DMS53 treated with DMSO at 0.1 percent for 48 hours (cell line): ENCODE data around the gene PPTC7.
A peak's percentile ranks its signal among the peaks of the same experiment; 100 is the strongest.
"Not testable (repeated sequence)": the region's sequence is repeated elsewhere in the genome, so short reads cannot be mapped to it uniquely, and the experiment has no call there.

Experiments
- DNase-seq: peaks from one replicate; lab custom pipeline; 2025; ENCODE audit not compliant: unreplicated experiment; lab: John Stamatoyannopoulos, UW

Gene PPTC7

DNA sequence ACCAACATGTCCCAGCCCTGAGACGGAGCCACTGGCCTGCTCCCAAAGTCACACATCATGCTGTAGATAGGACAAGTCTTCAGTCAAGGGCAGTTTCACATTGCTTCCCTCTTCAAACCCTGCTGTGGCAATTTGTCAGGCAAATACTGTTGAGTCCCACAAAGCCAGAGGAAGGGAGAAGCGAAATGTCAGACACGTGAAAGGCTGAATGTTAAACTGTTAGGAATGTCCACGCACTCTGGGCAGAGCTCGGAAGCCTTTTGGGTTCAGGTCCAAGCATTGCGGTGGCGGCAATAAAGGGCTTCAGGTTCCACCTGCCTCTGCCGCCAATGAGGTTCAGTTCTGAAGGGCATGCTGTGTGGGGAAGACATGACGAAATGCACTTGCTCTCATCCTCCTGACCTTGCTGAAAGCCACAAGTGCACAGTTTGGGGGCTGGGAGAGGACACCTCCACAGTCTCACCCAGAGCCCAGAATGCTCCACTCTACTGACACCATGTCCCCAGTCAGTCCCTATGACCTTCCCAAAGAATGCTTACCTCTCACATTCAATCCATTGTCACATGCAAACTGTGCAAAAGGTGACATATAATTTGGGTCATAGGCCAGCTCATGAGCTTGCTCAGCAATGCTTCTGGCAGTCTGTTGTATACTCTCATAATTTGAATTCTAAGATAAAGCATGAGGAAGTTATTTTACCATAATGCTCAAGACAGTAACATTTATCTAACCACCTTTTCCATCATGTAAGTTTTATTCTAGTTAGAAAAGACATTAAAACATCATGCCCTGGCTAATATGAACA, 45.3 kb downstream of the PPTC7 start:
- DNase-seq = no peak

DNA sequence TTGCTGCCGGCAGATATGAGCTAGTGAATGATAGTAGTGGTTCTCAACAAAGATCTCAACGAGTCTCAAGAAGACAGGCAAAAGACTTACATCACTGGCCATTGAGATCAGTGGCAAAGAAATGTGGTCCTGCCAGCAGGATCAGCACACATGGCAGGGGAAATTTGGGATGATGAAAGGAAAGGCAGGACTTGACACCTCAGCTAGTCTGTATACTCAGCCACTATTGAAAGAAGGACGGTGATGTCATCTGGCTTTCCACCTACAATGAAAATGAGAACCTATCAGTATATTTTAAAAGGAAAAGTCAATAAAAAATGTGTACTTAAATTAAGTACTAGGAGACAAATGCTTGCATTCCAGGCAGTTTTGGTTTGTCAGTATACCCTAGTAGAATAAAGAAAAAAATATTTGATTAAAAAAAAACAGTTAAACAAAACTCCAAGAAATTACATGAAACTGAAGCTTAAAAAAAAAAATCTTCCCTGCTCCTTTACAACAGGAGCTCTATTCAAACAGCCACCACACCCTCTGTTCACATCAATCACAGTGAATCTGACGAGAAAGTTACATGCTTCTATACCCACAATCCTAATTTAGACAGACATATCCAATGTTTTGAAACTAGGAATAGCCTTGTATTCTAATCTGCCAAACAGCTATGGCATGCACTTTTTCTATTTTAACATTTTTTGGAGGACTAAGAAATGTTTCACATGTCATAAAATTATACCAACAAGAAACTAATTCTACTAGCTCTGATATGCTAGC, 46.1 kb downstream of the PPTC7 start:
- DNase-seq = no peak

DNA sequence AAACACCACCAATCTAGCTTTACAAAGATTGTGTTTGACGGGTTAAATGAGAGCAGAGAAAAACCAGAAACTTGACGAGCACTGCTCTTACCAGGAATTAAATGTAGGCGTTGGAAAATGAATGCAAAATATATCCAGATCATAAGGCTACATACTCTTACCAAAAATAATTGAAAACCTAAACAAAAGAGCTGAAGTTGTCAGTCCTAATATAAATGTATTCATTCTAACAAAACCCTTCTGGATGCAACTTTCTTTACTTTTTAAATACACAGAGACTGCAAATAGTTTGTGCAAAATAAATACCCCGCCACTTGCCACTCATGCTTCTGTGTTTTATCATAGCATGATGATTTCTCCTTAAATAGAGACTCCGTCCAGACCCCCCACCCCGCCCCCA, 48.3 kb downstream of the PPTC7 start:
- no peak for DNase-seq

DNA sequence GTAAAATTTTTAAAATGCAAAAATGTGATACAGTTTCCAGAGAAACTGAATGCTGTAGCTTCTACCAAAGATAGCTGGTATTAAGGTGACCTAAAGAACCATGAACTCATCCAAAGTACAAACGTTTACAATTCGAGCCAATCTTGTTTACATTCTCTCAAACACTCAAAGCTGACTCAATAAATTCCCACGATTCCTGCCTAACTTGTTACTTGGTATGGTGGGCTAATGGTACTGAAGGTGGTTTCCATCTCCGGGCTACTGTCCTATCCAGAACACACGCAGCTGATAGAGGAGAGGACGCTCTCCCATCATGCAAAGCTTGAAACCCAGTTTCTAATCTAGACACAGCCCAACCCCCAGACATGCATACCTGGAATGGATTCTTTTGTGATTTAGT, 49.5 kb downstream of the PPTC7 start:
- DNase-seq = peak; percentile 20

DNA sequence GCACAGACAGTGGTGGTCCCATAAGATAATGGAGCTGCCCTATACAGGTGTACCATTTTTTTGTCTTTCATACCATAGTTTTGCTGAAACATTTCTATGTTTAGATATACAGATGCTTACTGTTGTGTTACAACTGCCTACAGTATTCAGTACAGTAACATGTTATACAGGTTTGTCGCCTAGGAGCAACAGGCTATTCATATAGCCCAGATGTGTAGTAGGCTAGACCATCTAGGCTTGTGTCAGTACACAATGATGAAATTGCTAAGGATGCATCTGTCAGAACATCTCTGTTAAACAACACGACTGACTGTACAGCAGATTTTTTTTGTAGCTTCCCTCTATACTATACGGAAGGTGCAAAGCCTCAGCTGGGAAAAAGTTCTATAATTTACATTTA, 50.5 kb downstream of the PPTC7 start:
- no peak for DNase-seq

DNA sequence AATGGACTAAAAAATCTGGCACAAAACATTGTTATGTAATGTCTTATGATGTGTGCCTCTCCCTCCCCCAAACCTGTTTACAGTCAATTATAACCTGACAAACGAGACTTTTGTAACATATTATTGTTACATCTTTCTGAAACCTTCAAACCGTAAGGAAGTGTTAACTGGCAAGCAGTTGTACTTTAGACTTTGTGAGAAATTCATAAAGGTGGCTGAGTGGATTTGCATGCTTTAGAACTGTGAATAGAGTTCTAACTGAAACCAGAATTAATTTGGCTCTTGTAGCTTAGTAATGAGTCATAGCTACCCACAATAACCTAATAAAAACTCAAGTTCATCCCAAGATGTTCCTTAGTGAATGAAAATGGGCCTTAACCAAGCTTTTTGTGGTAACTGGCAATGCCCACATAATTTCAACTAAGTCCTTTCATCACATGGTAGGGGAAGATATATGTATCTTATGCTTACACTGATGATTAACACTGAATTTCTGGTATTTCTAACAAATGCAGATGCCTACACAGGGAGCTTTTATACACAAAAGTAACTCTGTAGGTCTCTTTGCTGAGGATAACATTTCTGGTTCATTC, 51.3 kb downstream of the PPTC7 start:
- no peak for DNase-seq

DNA sequence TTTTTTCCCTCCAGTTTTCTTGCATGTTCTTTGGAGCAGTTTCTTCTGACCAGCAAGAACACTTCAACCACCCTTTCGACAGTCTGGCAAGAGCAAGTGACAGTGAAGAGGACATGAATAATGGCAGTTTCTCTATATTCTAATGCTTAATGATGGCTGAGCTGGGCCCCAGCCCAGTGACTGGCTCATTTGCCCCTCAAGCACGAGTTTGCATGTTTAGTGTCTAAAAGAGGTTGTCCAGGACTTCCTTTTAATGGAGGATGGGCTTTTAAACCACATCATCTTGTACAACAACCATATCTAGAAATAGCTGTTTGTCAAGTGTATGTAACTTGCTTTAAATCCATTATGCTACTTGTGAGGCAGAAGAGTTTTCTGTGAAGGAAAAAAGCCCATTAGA, 52.6 kb downstream of the PPTC7 start:
- no peak for DNase-seq

DNA sequence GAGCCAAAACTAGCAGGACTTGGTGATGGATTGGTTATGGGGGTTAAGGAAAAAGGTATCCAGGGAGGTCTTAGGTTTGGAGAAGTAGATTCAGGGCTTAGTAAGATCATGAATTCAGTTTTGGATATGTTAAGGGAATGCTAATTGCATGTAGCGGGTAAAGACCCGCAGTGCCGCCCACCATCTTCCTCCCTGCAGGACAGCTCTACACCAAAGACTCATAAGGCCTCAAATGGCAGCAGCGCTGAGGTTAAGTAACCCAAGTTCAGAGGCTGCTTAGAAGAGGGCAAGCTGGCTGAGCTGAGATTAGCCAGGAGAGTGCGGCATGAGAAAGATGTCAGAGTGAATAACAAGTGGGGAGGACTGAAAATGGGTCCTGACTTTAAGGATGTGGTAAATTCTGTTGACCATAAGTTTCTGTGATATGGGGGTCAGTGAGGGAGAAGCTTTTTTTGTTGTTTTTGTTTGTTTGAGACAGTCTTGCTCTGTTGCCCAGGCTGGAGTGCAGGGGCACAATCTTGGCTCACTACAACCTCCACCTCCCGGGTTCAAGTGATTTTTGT, 54.8 kb downstream of the PPTC7 start:
- DNase-seq = no peak

DNA sequence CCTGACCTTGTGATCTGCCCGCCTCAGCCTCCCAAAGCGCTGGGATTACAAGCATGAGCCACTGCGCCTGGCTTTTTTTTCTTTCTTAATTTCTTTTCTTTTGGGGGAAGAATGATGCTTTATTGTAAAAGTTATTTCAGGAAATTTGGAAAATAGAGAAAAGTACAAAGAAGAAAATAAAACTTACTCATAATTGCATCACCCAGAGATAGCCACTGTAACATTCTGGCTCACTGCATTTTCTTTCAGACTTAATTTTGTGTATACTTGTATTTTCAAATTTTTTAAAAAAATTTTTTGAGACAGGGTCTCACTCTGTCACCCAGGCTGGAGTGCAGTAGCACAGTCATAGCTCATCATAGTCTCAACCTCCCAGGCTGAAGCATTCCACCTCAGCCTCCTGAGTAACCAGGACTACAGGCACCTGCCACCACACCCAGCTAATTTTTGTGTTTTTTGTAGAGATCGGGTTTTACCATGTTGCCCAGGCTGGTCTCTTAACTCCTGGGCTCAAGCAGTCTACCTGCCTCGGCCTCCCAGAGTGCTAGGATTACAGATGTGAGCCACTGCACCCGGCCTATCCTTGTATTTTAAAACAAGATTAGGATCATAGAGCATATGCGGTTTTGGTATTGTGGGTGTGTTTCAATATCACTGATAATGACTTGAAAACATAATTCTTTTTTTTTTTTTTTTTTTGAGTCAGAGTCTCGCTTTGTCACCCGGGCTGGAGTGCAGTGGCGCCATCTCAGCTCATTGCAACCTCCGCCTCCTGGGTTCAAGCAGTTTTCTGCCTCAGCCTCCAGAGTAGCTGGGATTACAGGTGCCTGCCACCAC, 62.0 kb downstream of the PPTC7 start:
- not testable (repeated sequence) for DNase-seq

DNA sequence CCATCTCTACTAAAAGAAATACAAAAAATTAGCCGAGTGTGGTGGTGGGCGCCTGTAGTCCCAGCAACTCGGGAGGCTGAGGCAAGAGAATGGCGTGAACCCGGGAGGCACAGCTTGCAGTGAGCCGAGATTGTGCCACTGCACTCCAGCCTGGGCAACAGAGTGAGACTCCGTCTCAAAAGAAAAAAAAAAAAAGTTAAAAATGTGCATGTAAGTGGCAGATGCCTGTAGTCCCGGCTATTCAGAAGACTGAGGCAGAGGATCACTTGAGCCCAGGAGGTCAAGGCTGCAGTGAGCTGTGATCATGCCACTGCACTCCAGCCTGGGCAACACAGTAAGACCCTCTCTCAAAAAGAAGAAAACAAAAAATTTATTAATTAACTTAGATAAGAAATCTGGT, 65.1 kb downstream of the PPTC7 start:
- not testable (repeated sequence) for DNase-seq

DNA sequence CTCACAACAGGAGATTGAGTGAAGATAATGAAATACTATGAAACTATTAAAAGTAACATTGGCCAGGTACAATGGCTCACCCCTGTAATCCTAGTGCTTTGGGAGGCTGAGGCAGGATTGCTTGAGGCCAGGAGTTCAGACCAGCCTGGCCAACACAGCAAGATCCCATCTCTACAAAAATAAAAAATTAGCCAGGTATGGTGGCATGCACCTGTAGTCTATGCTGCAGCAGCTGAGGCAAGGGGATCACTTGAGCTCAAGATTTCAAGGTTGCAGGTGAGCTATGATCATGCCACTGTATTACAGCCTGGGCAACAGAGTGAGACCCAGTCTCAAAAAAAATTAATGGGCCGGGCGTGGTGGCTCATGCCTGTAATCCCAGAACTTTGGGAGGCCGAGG, 66.1 kb downstream of the PPTC7 start:
- no peak for DNase-seq

DNA sequence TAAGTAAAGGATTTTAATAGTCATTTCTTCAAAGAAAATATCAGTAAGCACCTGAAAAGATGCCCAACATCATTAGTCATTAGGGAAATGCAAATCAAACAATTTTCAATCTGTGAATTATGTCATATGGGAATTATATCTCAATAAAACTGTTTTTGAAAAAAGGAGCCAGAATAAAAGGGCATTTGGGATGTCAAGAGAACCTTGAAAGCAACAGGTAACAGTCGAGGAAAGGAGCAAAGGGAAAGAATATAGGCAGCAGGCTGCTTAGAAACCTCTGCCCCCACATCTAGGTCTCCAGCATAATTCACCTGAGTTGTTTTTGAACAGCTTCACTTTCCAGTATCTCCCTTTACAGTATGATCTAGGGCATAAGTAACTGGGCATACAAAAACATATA, 68.8 kb downstream of the PPTC7 start:
- DNase-seq = no peak

DNA sequence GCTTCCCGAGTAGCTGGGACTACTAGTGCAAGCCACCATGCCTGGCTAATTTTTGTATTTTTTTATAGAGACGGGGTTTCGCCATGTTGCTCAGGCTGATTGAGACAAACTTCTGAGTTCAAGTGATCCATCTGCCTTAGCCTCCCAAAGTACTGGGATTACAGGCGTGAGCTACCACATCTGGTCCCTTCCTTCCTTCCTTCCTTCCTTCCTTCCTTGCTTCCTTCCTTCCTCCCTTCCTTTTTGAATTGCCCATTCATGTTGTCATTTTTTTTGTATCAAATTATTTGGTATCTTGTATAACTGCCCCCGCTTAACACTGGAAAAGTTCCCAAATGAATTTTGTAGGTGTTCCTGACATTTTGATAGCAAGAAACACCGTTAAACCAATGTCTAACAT, 69.3 kb downstream of the PPTC7 start:
- no peak for DNase-seq

DNA sequence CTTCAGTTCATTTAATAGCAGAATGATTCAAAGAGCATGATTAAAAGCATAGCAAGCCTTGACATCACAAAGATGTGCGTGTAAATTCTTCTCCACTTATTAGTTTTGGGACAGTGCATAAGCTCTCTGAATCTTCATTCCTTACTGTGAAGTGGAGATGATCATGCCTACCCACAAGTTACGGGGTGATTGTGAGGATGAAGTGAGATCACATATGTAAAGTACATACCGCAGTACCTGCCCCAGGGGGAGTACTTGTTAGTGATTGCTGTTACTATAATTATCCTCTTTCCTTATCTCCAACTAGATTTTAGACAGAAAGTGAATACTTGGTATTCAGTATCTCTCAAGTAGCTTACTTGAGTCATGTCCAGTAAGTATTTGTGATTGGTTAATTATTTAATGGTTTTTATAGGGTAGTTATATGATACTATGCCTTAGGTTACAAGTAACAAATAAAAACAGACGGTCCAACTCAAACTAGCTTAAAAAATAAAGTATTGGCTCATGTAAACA, 75.0 kb downstream of the PPTC7 start:
- DNase-seq = no peak

DNA sequence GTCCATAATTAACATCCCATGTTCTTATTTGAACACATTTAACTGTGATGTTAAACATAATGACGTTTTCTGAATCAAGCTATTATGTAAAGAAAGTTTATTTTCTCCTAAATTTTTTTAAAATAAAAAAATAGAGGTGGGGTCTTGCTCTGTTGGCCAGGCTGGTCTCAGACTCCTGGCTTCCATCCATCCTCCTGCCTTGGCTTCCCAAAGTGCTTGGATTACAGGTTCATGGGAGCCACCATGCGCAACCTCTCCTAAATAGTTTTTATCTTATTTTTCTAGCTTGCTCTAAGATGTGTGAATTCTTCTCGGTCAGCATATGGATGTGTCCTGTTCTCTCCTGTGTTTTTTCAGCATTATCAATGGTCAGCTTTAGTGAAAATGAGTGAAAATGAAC, 77.8 kb downstream of the PPTC7 start:
- DNase-seq = no peak

DNA sequence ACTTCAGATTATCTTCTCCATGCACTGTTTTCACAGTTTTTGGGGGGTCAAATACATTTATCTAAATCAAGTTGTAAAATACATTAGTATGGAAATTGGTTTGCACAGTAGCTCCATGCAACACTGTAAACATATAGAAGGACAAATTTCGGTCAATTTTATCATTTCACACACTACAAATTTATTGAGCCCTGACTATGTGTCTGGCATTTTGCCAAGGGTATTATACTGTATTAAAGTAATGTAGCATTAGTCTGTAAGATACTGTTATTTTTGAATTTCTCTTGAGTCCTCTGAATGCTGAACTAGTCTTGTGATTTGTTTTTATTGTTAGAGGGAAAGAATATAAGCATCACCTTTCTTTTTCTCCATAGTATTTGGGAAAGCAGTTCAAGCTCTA, 79.7 kb downstream of the PPTC7 start:
- DNase-seq = no peak

DNA sequence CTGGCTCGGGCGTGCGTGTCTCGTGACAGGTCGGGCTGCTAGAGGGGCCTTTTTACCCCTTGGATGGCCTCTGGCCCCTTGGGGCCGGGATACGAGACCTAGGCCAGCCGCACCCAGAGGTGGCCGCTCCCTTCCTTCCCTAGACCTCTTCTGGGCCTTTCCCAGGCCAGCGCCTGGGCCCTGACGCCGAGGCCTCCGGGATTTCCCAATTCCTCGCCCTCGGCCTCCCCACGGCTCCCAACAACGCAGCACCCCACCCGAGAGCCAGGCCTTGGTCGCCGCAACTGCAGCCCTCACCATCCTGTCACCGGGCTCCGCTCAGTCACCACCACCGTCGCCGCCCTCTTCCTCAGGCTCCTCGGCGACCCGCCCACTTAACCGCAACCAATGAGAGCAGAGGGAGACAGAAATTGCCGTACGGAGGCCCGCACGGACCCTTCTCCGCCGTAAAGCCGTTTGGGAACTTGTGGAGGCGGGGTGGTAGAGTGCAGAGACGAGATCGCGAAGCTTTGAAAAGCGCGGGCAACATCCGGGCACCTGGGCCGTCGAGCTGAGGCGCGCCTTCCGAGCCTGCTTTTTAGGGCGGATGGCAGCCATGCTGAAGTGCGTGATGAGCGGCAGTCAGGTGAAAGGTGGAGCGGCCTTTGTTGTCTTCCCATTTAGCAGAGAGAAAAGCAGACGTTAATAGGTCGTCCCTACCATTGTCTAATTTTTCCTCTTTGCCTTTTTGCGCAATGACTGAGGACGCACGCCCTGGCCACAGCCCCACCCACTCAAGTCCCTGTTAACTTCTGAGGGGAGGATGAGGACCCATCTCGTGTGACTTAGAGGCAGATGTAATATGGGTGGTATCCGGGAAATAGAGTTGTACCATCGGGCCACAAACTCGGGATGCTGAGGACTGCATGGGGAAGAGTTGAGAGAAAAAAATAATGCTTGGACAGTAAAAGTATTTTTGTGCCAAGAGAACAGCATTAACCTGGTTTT, 81.1 kb downstream of the PPTC7 start, which contains the start of the genes RAD9B and VPS29:
RAD9B (plus strand) TSS at position 580 of the 987 bp plus-strand sequence; CDS start at position 587, 7 bp downstream.
VPS29 (minus strand) TSS at position 360 of the 987 bp plus-strand sequence; CDS start at position 300, 60 bp downstream.
- DNase-seq = peak; percentile 99

DNA sequence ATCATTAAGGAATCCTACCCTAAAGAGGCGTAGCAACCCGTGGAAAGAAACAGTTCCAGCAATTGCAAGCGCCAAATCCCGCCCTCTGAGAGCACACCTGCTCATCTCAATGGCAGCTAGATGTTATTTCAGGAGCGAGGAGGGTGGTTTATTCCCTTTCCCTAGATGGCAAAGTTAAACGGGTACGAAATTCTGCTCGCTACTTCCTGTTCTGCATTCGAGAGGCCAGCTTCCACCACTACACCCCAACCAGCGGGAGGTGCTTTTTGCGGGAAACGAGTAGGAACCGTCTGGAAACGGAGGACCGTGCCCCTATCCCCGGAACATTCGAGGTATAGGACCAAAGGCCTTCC, 81.7 kb downstream of the PPTC7 start:
- peak; percentile 61 for DNase-seq

DNA sequence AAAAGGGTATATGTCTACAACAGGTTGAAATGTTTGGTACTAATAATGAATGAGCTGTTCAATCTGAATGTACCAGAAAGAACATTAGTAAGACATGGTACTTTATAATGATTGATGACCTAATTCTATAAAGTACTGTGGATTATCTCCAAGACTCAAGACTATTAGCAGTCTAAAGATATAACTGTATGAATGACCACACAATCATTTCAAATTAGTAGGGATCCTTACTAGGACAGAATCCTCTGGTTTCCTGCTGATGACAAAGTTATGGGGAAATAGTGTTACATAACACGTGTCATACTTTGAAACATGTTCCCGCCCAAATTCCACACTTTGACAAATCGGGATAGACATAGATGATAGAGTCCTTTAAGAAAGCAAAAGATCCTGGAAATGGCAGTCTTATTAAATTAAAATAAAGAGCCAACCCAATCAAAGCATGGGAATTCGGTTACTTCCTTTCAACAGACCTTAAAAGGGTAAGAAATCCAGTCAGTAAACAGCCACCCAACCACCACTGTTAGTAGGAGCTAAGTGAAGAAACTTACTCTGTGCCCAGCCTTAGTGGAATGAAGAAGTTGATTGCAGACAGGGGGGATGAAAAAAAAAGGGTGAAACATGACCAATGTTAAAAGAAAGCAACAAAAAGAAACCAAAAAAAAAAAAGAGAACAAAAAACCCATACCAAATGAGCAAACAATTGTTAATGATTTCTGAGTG, 84.0 kb downstream of the PPTC7 start:
- no peak for DNase-seq
